OCI-LY1 (cell line): ENCODE measurements around the gene PAPOLB.

Source experiments
- H2AFZ ChIP-seq: fragments of 200-600 bp; sonication (generic), shearing (Covaris generic); 2 replicates; pipeline ENCODE4 v1.6.0; 2014; ENCODE audit warnings: antibody characterized with exemption, mild to moderate bottlenecking, low read length
- H3F3A ChIP-seq: fragments of 200-600 bp; sonication (generic), shearing (Covaris generic); 2 replicates; pipeline ENCODE4 v1.6.0; 2014; ENCODE audit warnings: mild to moderate bottlenecking, antibody characterized with exemption, low read length, moderate library complexity; ENCODE audit not compliant: insufficient read depth
- H3K27ac ChIP-seq: fragments of 200-600 bp; sonication (generic); 2 replicates; pipeline ENCODE4 v1.5.1; 2014; ENCODE audit warnings: low read length, mixed run types, mild to moderate bottlenecking, low read depth; ENCODE audit not compliant: poor library complexity, severe bottlenecking
- H3K27me3 ChIP-seq: fragments of 200-600 bp; sonication (generic); 2 replicates; pipeline ENCODE4 v1.6.0; 2014; ENCODE audit warnings: antibody characterized with exemption, mild to moderate bottlenecking, low read length, moderate library complexity; ENCODE audit not compliant: insufficient read depth
- H3K36me3 ChIP-seq: fragments of 200-600 bp; sonication (generic); 2 replicates; pipeline ENCODE4 v1.6.1; 2014; ENCODE audit warnings: mild to moderate bottlenecking, antibody characterized with exemption, low read length, moderate library complexity, mixed read lengths; ENCODE audit not compliant: insufficient read depth
- H3K4me1 ChIP-seq: fragments of 200-600 bp; sonication (generic); 2 replicates; pipeline ENCODE4 v1.5.1; 2014; ENCODE audit warnings: mild to moderate bottlenecking, low read length, moderate library complexity; ENCODE audit not compliant: insufficient read depth, severe bottlenecking
- H3K4me2 ChIP-seq: fragments of 200-600 bp; sonication (generic), shearing (Covaris generic); 2 replicates; pipeline ENCODE4 v1.6.1; 2014; ENCODE audit warnings: low read length
- H3K4me3 ChIP-seq: fragments of 200-600 bp; sonication (generic); 2 replicates; pipeline ENCODE4 v1.5.1; 2014; ENCODE audit warnings: low read length, low read depth, mild to moderate bottlenecking, mixed read lengths; ENCODE audit not compliant: poor library complexity, severe bottlenecking
- H3K79me2 ChIP-seq: fragments of 200-600 bp; shearing (Covaris generic); 2 replicates; pipeline ENCODE4 v1.6.1; 2016; ENCODE audit warnings: mixed run types, low read length, mixed read lengths; ENCODE audit not compliant: insufficient read depth
- H3K9ac ChIP-seq: fragments of 200-600 bp; sonication (generic), shearing (Covaris generic); 2 replicates; pipeline ENCODE4 v1.6.1; 2014; ENCODE audit warnings: mild to moderate bottlenecking, low read length, mixed read lengths
- H3K9me2 ChIP-seq: fragments of 200-600 bp; sonication (generic), shearing (Covaris generic); 2 replicates; pipeline ENCODE4 v1.6.1; 2014; ENCODE audit warnings: low read depth, mild to moderate bottlenecking, low read length, mixed read lengths
- H3K9me3 ChIP-seq: fragments of 200-600 bp; shearing (Covaris generic); 2 replicates; pipeline ENCODE4 v1.6.1; 2014; ENCODE audit warnings: low read length, mixed read lengths
- H4K20me1 ChIP-seq: fragments of 200-600 bp; sonication (generic), shearing (Covaris generic); 2 replicates; pipeline ENCODE4 v1.6.0; 2016; ENCODE audit warnings: mild to moderate bottlenecking, low read length; ENCODE audit not compliant: insufficient read depth
- EZH2 ChIP-seq: fragments of 200-600 bp; sonication (generic), shearing (Covaris generic); IDR thresholded peaks from 2 replicates; pipeline ENCODE4 v1.8.0; 2017; ENCODE audit warnings: borderline replicate concordance, mixed run types, mild to moderate bottlenecking, antibody characterized with exemption, low read length, moderate library complexity, mixed read lengths
- TF ChIP-seq, protein P1 (sequence below): fragments of 200-600 bp; sonication (generic), shearing (Covaris generic); IDR thresholded peaks from 2 replicates; pipeline ENCODE4 v1.5.1; 2017; ENCODE audit warnings: mild to moderate bottlenecking, antibody characterized with exemption, low read length, moderate library complexity, mixed read lengths

Gene PAPOLB

DNA sequence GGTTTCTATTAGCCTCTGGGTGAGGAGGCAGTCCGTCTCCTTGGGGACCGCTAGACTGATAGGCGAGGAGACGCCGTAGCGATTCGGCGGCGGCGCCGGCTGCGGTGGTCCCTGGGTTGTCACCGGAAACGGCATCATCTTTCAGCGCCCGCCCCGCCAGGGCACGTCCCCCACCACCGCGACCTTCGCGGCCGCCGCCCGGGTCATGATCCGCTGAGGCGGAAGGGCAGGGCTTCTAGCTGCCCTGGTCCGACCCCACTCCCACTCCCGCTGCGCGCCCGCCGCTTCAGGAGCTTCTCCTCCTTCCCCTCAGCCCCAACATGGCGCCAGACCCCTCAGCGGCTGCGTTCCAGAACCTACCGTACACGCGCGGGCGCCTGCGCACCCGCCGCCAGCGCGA is at the start of gene PAPOLB:
Gene PAPOLB (minus strand): TSS at position 358 of the 400 bp plus-strand sequence. CDS start 220 bp downstream, at position 138.
- H3K9ac ChIP-seq, result no peak within 1 kb of the TSS
- TF ChIP-seq, protein P1, sequence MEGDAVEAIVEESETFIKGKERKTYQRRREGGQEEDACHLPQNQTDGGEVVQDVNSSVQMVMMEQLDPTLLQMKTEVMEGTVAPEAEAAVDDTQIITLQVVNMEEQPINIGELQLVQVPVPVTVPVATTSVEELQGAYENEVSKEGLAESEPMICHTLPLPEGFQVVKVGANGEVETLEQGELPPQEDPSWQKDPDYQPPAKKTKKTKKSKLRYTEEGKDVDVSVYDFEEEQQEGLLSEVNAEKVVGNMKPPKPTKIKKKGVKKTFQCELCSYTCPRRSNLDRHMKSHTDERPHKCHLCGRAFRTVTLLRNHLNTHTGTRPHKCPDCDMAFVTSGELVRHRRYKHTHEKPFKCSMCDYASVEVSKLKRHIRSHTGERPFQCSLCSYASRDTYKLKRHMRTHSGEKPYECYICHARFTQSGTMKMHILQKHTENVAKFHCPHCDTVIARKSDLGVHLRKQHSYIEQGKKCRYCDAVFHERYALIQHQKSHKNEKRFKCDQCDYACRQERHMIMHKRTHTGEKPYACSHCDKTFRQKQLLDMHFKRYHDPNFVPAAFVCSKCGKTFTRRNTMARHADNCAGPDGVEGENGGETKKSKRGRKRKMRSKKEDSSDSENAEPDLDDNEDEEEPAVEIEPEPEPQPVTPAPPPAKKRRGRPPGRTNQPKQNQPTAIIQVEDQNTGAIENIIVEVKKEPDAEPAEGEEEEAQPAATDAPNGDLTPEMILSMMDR, result no peak
- TF ChIP-seq EZH2, result no peak
- peaks cover 8% of the 10 kb centered on the region; the same call in 1 of the 2 replicates for H3K27me3 ChIP-seq
- no peaks in the 10 kb centered on the region for H3K9me3 ChIP-seq
- peak within 1 kb of the TSS; percentile 40 for H3K4me3 ChIP-seq
- H3K4me2 ChIP-seq, result peak within 1 kb of the TSS; percentile 36
- no peaks in the 10 kb centered on the region for H3K9me2 ChIP-seq
- no peaks in the 10 kb centered on the region for H4K20me1 ChIP-seq
- no peaks in the 10 kb centered on the region for H3K79me2 ChIP-seq
- H3F3A ChIP-seq, result no peaks in the 10 kb centered on the region
- H3K27ac ChIP-seq, result no peak within 1 kb of the TSS
- H2AFZ ChIP-seq, result no peak within 1 kb of the TSS
- no peaks in the 10 kb centered on the region for H3K4me1 ChIP-seq
- H3K36me3 ChIP-seq, result no peaks in the 10 kb centered on the region

- Histone ChIP-seq H3F3A (no peaks in the 10 kb centered on the region), H2AFZ (no peak overlapping the region)
- TF ChIP-seq, protein P1, result no peak
- no peak for TF ChIP-seq EZH2
Measured at GRCh38 chr7:4911111-4911828, 49.4 kb upstream of the PAPOLB start.

GRCh38 chr7:4906682-4907081 is 44.9 kb upstream of the PAPOLB start:
- Histone ChIP-seq H3K4me3 (no peak overlapping the region), H3K36me3 (no peaks in the 10 kb centered on the region), H4K20me1 (no peaks in the 10 kb centered on the region), H3K79me2 (no peaks in the 10 kb centered on the region), H3K27ac (no peak overlapping the region), H3K9ac (no peak overlapping the region), H3K27me3 (peaks cover 8% of the 10 kb centered on the region; the same call in 1 of the 2 replicates), H3F3A (no peaks in the 10 kb centered on the region), H3K4me2 (no peak overlapping the region), H3K9me2 (no peaks in the 10 kb centered on the region), H2AFZ (no peak overlapping the region), H3K4me1 (no peaks in the 10 kb centered on the region), H3K9me3 (no peaks in the 10 kb centered on the region)
- TF ChIP-seq EZH2, result no peak

More at GRCh38 chr7:4911111-4911828, 49.4 kb upstream of the PAPOLB start:
- Histone ChIP-seq H3K9me2 (no peaks in the 10 kb centered on the region), H3K4me1 (no peaks in the 10 kb centered on the region), H3K9ac (no peak overlapping the region), H3K79me2 (no peaks in the 10 kb centered on the region), H3K4me3 (no peak overlapping the region), H3K9me3 (no peaks in the 10 kb centered on the region), H4K20me1 (no peaks in the 10 kb centered on the region), H3K4me2 (no peak overlapping the region), H3K36me3 (no peaks in the 10 kb centered on the region), H3K27ac (no peak overlapping the region), H3K27me3 (peaks cover 8% of the 10 kb centered on the region; the same call in 1 of the 2 replicates)

DNA sequence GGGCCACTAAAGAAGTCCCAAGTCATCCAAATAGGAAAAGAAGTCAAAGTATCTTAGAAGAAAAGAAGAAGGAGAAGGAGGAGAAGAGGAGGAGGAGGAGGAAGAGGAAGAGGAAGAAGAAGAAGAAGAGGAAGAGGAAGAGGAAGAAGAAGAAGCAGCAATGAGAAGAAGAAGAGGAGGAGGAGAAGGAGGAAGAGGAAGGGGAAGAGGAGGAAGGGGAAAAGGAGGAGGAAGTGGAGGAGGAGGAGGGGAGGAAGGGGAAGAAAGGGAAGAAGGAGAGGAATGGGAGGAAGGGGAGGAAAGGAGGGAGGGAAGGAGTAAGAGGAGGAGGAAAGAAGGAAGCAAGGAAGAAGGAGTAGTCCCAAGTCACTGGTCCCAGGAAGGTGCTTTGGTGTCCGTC is 43.3 kb upstream of the PAPOLB start:
- Histone ChIP-seq H3F3A (no peaks in the 10 kb centered on the region), H3K4me1 (no peaks in the 10 kb centered on the region), H3K9me2 (no peaks in the 10 kb centered on the region), H3K27me3 (peaks cover 8% of the 10 kb centered on the region; the same call in 1 of the 2 replicates), H3K4me2 (no peak overlapping the region), H3K9me3 (no peaks in the 10 kb centered on the region), H3K36me3 (no peaks in the 10 kb centered on the region), H3K4me3 (no peak overlapping the region), H3K9ac (no peak overlapping the region), H3K79me2 (no peaks in the 10 kb centered on the region), H3K27ac (no peak overlapping the region), H2AFZ (no peak overlapping the region), H4K20me1 (no peaks in the 10 kb centered on the region)
- TF ChIP-seq, protein P1, result no peak
- TF ChIP-seq EZH2, result no peak
